HepG2 (cell line): Measurements from ENCODE around the gene RPS6KC1. TPM values are rescaled to one million over a fixed set of nuclear protein-coding genes. Genes with fewer than 3 reads are reported as not detected.
A peak's percentile ranks its signal among the peaks of the same experiment; 100 is the strongest.

ENCODE experiments used
- BCL3 ChIP-seq: sonication (generic); formaldehyde crosslinking; IDR thresholded peaks from 2 replicates; pipeline ENCODE4 v1.5.1; 2020; ENCODE audit warnings: mild to moderate bottlenecking, missing genetic modification reagents, moderate library complexity
- CCDC6 ChIP-seq: sonication (generic); formaldehyde crosslinking; IDR thresholded peaks from 2 replicates; pipeline ENCODE4 v1.8.1; 2022; ENCODE audit warnings: mild to moderate bottlenecking, missing genetic modification reagents, moderate library complexity
- CHD4 ChIP-seq: fragments of 200-600 bp; sonication (generic); IDR thresholded peaks from 2 replicates; pipeline ENCODE4 v1.7.0; 2017; ENCODE audit warnings: mild to moderate bottlenecking, low read length, borderline replicate concordance
- FOXP4 ChIP-seq: sonication (generic); formaldehyde crosslinking; IDR thresholded peaks from 2 replicates; pipeline ENCODE4 v1.4.0; 2020; ENCODE audit warnings: missing genetic modification reagents
- GATAD2A ChIP-seq: IDR thresholded peaks from 2 replicates; pipeline ENCODE4 v1.6.1; 2016
- JARID2 ChIP-seq: sonication (generic); formaldehyde crosslinking; IDR thresholded peaks from 2 replicates; pipeline ENCODE4 v1.8.1; 2023; ENCODE audit warnings: missing genetic modification reagents, inconsistent platforms; ENCODE audit not compliant: insufficient replicate concordance
- KDM1A ChIP-seq: IDR thresholded peaks from 2 replicates; pipeline ENCODE4 v1.6.1; 2016; ENCODE audit warnings: missing compliant biosample characterization
- KDM5B ChIP-seq: sonication (generic); formaldehyde crosslinking; IDR thresholded peaks from 2 replicates; pipeline ENCODE4 v1.4.0; 2020; ENCODE audit warnings: missing genetic modification reagents, mild to moderate bottlenecking, borderline replicate concordance
- KMT2B ChIP-seq: IDR thresholded peaks from 2 replicates; pipeline ENCODE4 v1.6.1; 2016; ENCODE audit warnings: missing genetic modification reagents, missing compliant biosample characterization
- MLLT10 ChIP-seq: sonication (generic); formaldehyde crosslinking; IDR thresholded peaks from 2 replicates; pipeline ENCODE4 v1.4.0; 2020; ENCODE audit warnings: missing genetic modification reagents
- MTA1 ChIP-seq: sonication (generic); formaldehyde crosslinking; IDR thresholded peaks from 2 replicates; pipeline ENCODE4 v1.4.0; 2020; ENCODE audit warnings: missing genetic modification reagents, mild to moderate bottlenecking, borderline replicate concordance
- NR2F2 ChIP-seq: IDR thresholded peaks from 2 replicates; pipeline ENCODE4 v1.6.1; 2012; ENCODE audit warnings: low read depth, inconsistent platforms, borderline replicate concordance
- PPARG ChIP-seq: conservative IDR thresholded peaks from 2 replicates; pipeline ENCODE4 v1.6.1; 2016; ENCODE audit warnings: missing biosample characterization, missing genetic modification reagents
- PRDM15 ChIP-seq: sonication (generic); formaldehyde crosslinking; IDR thresholded peaks from 2 replicates; pipeline ENCODE4 v1.4.0; 2020; ENCODE audit warnings: missing genetic modification reagents
- RBM39 ChIP-seq: fragments of 200-400 bp; formaldehyde crosslinking; IDR thresholded peaks from one replicate; pipeline ENCODE4 v1.6.1; 2018; ENCODE audit warnings: antibody characterized with exemption, mild to moderate bottlenecking, low read depth, low read length; ENCODE audit not compliant: poor library complexity, severe bottlenecking
- ZBTB38 ChIP-seq: sonication (generic); formaldehyde crosslinking; IDR thresholded peaks from 2 replicates; pipeline ENCODE4 v1.5.1; 2020; ENCODE audit warnings: mild to moderate bottlenecking, missing genetic modification reagents
- ZFAT ChIP-seq: sonication (generic); formaldehyde crosslinking; conservative IDR thresholded peaks from 2 replicates; pipeline ENCODE4 v1.8.1; 2023; ENCODE audit warnings: missing genetic modification reagents, inconsistent platforms
- ZNF230 ChIP-seq: sonication (generic); formaldehyde crosslinking; IDR thresholded peaks from 2 replicates; pipeline ENCODE4 v1.4.0; 2020; ENCODE audit warnings: mild to moderate bottlenecking, missing genetic modification reagents
- ZNF260 ChIP-seq: sonication (generic); formaldehyde crosslinking; IDR thresholded peaks from 2 replicates; pipeline ENCODE4 v1.4.0; 2020; ENCODE audit warnings: missing genetic modification reagents, low read depth, mild to moderate bottlenecking, borderline replicate concordance
- ZNF367 ChIP-seq: sonication (generic); formaldehyde crosslinking; IDR thresholded peaks from 2 replicates; pipeline ENCODE4 v1.4.0; 2020; ENCODE audit warnings: missing genetic modification reagents, borderline replicate concordance
- ZNF432 ChIP-seq: sonication (generic); formaldehyde crosslinking; IDR thresholded peaks from 2 replicates; pipeline ENCODE4 v1.5.0; 2020; ENCODE audit warnings: missing genetic modification reagents, mild to moderate bottlenecking, borderline replicate concordance
- ZNF644 ChIP-seq: IDR thresholded peaks from 2 replicates; pipeline ENCODE4 v1.6.1; 2016; ENCODE audit warnings: low read depth
- ZNF883 ChIP-seq: sonication (generic); formaldehyde crosslinking; IDR thresholded peaks from 2 replicates; pipeline ENCODE4 v1.5.1; 2020; ENCODE audit warnings: mild to moderate bottlenecking, missing genetic modification reagents; ENCODE audit errors: not compliant biosample characterization
- polyA plus RNA-seq, 8 experiments: library from polyadenylated mRNA; depleted of rRNA in 3 of 8; stranded (reverse) in 7 of 8; unstranded in 1 of 8; fragments of >200 nt; fragmentation: Illumina TruSeq in 4 of 8; extraction: Trizol in 4 of 8; gene quantifications; 2 replicates each; pipeline versions ENCODE4 v1.2.1 to v1.2.3, GENCODE V29; 2011 to 2016; ENCODE audit warnings: low read depth in 4 of 8, missing spikeins in 1 of 8, mixed read lengths in 1 of 8; ENCODE audit not compliant: insufficient read depth in 1 of 8
- total RNA-seq, 5 experiments: library from RNA; depleted of rRNA; stranded (reverse); fragments of >200 nt; fragmentation: Illumina TruSeq; extraction: Trizol; gene quantifications; 2 replicates each; pipeline ENCODE4 v1.2.3, GENCODE V29; 2016; ENCODE audit warnings: low read depth in 1 of 5

RPS6KC1 gene
- total and polyA plus RNA-seq, 2 of the 13 experiments (the other 11 are each of a cell fraction or from before 2014, with no cell fraction given) = 11.0 to 25.2 TPM

- TF ChIP-seq JARID2 (CRISPR knock-in tag) (no peak), ZNF367 (CRISPR knock-in tag) (no peak), CCDC6 (CRISPR knock-in tag) (no peak), ZBTB38 (CRISPR knock-in tag) (no peak), BCL3 (CRISPR knock-in tag) (no peak), PRDM15 (CRISPR knock-in tag) (no peak), ZNF883 (CRISPR knock-in tag) (no peak), RBM39 (no peak), NR2F2 (no peak), GATAD2A (CRISPR knock-in tag) (peak; percentile 57), MTA1 (no peak), CHD4 (no peak), FOXP4 (CRISPR knock-in tag) (0 out of 2 replicates have a peak, but pooled peaks have one; percentile 31), ZFAT (CRISPR knock-in tag) (no peak), MLLT10 (CRISPR knock-in tag) (no peak), PPARG (CRISPR knock-in tag) (peak; percentile 98), KDM5B (CRISPR knock-in tag) (no peak), ZNF260 (CRISPR knock-in tag) (no peak), ZNF230 (no peak), KDM1A (CRISPR knock-in tag) (no peak), ZNF432 (CRISPR knock-in tag) (no peak), KMT2B (CRISPR knock-in tag) (no peak), ZNF644 (CRISPR knock-in tag) (peak; percentile 57; the same call in 1 of the 2 replicates)
Observed at GRCh38 chr1:213279410-213279809, 228.4 kb downstream of the RPS6KC1 start (continued).
